MM.1S (cell line): Measurements from ENCODE around the gene MZB1.

Source experiments
- EZH2 ChIP-seq: fragments of 300-600 bp; sonication (generic); optimal IDR thresholded peaks from 2 replicates; pipeline ENCODE3; 2017; ENCODE audit warnings: low read depth, mild to moderate bottlenecking, antibody characterized with exemption, low read length, mixed read lengths
- EZH2phosphoT487 ChIP-seq: fragments of 300-600 bp; sonication (generic); IDR thresholded peaks from 2 replicates; pipeline ENCODE4 v1.6.1; 2018; ENCODE audit warnings: antibody characterized with exemption, low read length
- TF ChIP-seq, protein P1 (sequence below): fragments of 300-600 bp; sonication (generic); IDR thresholded peaks from 2 replicates; pipeline ENCODE4 v1.5.1; 2016; ENCODE audit warnings: antibody characterized with exemption, low read length, mixed read lengths

- TF ChIP-seq, protein P1, sequence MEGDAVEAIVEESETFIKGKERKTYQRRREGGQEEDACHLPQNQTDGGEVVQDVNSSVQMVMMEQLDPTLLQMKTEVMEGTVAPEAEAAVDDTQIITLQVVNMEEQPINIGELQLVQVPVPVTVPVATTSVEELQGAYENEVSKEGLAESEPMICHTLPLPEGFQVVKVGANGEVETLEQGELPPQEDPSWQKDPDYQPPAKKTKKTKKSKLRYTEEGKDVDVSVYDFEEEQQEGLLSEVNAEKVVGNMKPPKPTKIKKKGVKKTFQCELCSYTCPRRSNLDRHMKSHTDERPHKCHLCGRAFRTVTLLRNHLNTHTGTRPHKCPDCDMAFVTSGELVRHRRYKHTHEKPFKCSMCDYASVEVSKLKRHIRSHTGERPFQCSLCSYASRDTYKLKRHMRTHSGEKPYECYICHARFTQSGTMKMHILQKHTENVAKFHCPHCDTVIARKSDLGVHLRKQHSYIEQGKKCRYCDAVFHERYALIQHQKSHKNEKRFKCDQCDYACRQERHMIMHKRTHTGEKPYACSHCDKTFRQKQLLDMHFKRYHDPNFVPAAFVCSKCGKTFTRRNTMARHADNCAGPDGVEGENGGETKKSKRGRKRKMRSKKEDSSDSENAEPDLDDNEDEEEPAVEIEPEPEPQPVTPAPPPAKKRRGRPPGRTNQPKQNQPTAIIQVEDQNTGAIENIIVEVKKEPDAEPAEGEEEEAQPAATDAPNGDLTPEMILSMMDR, result no peak
- TF ChIP-seq EZH2 (no peak), EZH2phosphoT487 (no peak)
Observed at GRCh38 chr5:139415221-139415861, 25.6 kb upstream of the MZB1 start.
